ENCODE data around the gene APBB3. TPM values are rescaled to one million over a fixed set of nuclear protein-coding genes. Genes with fewer than 3 reads are reported as not detected.

Gene APBB3
- total RNA-seq, 4 donors from 2014 or later = 20.2 to 33.5 (median 26.1) TPM

DNA sequence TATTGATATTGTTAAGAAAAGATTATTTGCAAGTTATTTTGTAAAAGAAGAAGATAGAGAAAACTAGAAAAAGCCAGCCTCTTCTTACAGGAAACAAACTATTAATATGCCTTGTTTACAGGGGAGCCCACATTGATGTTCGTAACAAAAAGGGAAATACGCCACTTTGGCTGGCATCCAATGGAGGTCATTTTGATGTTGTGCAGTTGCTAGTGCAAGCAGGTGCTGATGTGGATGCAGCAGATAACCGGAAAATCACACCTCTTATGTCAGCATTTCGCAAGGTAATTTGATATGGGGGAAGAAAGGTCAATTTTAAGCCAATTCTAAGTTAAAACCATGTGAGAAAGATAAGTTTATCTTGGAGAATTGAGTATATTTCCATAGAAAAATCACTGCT lies 54.5 kb downstream of the APBB3 start:
- peaks cover 55 to 76% of the 10 kb centered on the region in 2 donors for H3K36me3 ChIP-seq
- whole genome bisulfite sequencing, 2 donors = 83 to 88% methylated on average over 4 of the region's 4 CpGs
- no peak for DNase-seq
- no peaks in the 10 kb centered on the region for H3K9me3 ChIP-seq
- no peak for TF ChIP-seq POLR2A (IDR thresholded peaks at IDR 0.05)
- TF ChIP-seq, protein P1, sequence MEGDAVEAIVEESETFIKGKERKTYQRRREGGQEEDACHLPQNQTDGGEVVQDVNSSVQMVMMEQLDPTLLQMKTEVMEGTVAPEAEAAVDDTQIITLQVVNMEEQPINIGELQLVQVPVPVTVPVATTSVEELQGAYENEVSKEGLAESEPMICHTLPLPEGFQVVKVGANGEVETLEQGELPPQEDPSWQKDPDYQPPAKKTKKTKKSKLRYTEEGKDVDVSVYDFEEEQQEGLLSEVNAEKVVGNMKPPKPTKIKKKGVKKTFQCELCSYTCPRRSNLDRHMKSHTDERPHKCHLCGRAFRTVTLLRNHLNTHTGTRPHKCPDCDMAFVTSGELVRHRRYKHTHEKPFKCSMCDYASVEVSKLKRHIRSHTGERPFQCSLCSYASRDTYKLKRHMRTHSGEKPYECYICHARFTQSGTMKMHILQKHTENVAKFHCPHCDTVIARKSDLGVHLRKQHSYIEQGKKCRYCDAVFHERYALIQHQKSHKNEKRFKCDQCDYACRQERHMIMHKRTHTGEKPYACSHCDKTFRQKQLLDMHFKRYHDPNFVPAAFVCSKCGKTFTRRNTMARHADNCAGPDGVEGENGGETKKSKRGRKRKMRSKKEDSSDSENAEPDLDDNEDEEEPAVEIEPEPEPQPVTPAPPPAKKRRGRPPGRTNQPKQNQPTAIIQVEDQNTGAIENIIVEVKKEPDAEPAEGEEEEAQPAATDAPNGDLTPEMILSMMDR (IDR thresholded peaks at IDR 0.05) = no peak
- H3K27me3 ChIP-seq = no peaks in the 10 kb centered on the region
- H3K4me3 ChIP-seq (replicated peaks in 1 of 3) = no peak overlapping the region
- no peaks in the 10 kb centered on the region for H3K4me1 ChIP-seq
- no peak overlapping the region for H3K27ac ChIP-seq
- intact Hi-C loops (cut with DNase I) = no loop called here

Small RNA genes within 50 kb of the gene (microRNA-seq; reads per million reads assigned to microRNA genes)
- not detected for gene MIR6831

Small RNA genes within 50 kb of the gene (small RNA-seq; reads per million reads assigned to genes)
- gene RF00279 = not detected
- not detected for gene RF00443

Other genes with a start within 250 kb of the APBB3 start
- 10 to 100 TPM in 3 of 4 donors, 1 to 10 TPM in 1; 5.8 to 13.0 (median 12.6) TPM for gene HBEGF, start 218.0 kb downstream of the APBB3 start, total RNA-seq
- gene SLC4A9, start 204.4 kb downstream of the APBB3 start, total RNA-seq = under 1 TPM in 3 of 4 donors, not detected in 1; 0.29 to 0.45 (median 0.29) TPM
- gene ANKHD1, start 162.8 kb downstream of the APBB3 start, total RNA-seq = 100 to 1,000 TPM; 148 to 247 (median 163) TPM
- gene EIF4EBP3, start 16.9 kb downstream of the APBB3 start, total RNA-seq = 10 to 100 TPM in 3 of 4 donors, 1 to 10 TPM in 1; 9.1 to 18.9 (median 15.6) TPM
- gene SRA1, start 7.1 kb downstream of the APBB3 start, total RNA-seq = 10 to 100 TPM; 22.7 to 43.7 (median 35.7) TPM
- gene SLC35A4, start 230 bp upstream of the APBB3 start, total RNA-seq = 100 to 1,000 TPM in 1 of 4 donors, 10 to 100 TPM in 3; 64.2 to 114 (median 74.0) TPM
- 10 to 100 TPM; 18.5 to 36.7 (median 30.0) TPM for gene CD14, start 68.6 kb upstream of the APBB3 start, total RNA-seq
- 10 to 100 TPM; 16.1 to 48.7 (median 29.3) TPM for gene TMCO6, start 74.9 kb upstream of the APBB3 start, total RNA-seq
- 10 to 100 TPM; 25.9 to 90.9 (median 56.4) TPM for gene NDUFA2, start 83.0 kb upstream of the APBB3 start, total RNA-seq
- 100 to 1,000 TPM; 106 to 279 (median 161) TPM for gene IK, start 83.2 kb upstream of the APBB3 start, total RNA-seq
- 10 to 100 TPM; 19.5 to 23.8 (median 20.7) TPM for gene WDR55, start 100.3 kb upstream of the APBB3 start, total RNA-seq
- 1 to 10 TPM in 2 of 4 donors, not detected in 2; 1.3 to 2.0 TPM for gene DND1, start 109.0 kb upstream of the APBB3 start, total RNA-seq
- gene HARS1, start 126.8 kb upstream of the APBB3 start, total RNA-seq = 10 to 100 TPM; 41.0 to 56.8 (median 48.2) TPM
- gene HARS2, start 126.9 kb upstream of the APBB3 start, total RNA-seq = 10 to 100 TPM; 29.3 to 31.8 (median 30.1) TPM
- gene ZMAT2, start 135.8 kb upstream of the APBB3 start, total RNA-seq = 10 to 100 TPM; 35.1 to 46.0 (median 37.5) TPM
- under 1 TPM in 1 of 4 donors, not detected in 3; 0.13 TPM for gene PCDHA1, start 221.5 kb upstream of the APBB3 start, total RNA-seq
- under 1 TPM in 1 of 4 donors, not detected in 3; 0.22 TPM for gene PCDHA2, start 230.3 kb upstream of the APBB3 start, total RNA-seq
- gene PCDHA3, start 236.5 kb upstream of the APBB3 start, total RNA-seq = 1 to 10 TPM; 1.1 to 1.7 (median 1.3) TPM
- gene PCDHA4, start 242.5 kb upstream of the APBB3 start, total RNA-seq = 1 to 10 TPM in 1 of 4 donors, under 1 TPM in 3; 0.40 to 2.1 (median 0.69) TPM

Data from thyroid gland (tissue), 4 donors.